A549 (cell line): Measurements from ENCODE around the gene MTHFD2L.

Source experiments
- ESRRA ChIP-seq: fragments of 150-350 bp; IDR thresholded peaks from 2 replicates; pipeline ENCODE4 v1.6.1; 2014; ENCODE audit warnings: mild to moderate bottlenecking, low read length, borderline replicate concordance
- POLR2A ChIP-seq: IDR thresholded peaks from 2 replicates; pipeline ENCODE4 v1.6.1; 2012; ENCODE audit warnings: mild to moderate bottlenecking, low read length
- TF ChIP-seq, protein P1 (sequence below): fragments of >200 bp; sonication (Bioruptor Twin); formaldehyde crosslinking; IDR thresholded peaks from 3 replicates; pipeline ENCODE4 v1.5.1; 2016

DNA sequence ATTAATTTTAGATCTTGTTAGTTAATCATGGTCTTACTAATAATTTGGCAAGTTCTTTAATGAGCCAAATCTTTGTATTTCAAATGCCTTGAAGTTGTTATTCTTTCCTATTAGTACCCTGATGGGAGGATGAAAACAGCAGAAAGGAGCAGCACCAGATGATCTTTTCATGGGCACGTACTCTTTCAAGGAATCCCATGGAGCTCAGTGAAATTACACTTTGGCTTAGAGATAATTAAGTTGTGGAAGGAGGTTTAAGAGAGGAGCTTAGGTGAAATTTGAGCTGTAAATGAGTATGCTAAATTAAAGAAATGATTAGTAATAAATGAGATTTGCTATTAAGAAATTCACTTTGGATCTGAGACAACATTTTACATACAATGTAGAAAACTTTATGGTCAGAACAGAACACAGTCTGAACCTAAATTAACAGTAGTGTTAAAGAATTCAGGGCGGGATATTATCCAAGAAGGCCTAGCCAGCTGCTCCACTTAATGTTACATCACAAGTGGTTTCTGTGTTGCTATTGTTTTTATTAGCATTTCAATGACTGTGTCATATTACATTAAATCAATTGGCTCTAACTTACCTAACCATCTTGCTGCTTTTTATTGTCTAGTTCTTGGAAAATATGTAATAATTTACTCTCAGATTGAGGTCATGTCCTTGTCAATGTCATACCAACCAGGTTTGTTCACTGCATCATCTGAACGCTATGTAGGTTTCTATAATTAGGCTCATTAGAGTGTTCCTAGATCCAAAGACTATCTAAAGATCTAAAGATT is 3.9 kb downstream of the MTHFD2L start:
- TF ChIP-seq ESRRA (no peak), POLR2A (no peak)
- TF ChIP-seq, protein P1, sequence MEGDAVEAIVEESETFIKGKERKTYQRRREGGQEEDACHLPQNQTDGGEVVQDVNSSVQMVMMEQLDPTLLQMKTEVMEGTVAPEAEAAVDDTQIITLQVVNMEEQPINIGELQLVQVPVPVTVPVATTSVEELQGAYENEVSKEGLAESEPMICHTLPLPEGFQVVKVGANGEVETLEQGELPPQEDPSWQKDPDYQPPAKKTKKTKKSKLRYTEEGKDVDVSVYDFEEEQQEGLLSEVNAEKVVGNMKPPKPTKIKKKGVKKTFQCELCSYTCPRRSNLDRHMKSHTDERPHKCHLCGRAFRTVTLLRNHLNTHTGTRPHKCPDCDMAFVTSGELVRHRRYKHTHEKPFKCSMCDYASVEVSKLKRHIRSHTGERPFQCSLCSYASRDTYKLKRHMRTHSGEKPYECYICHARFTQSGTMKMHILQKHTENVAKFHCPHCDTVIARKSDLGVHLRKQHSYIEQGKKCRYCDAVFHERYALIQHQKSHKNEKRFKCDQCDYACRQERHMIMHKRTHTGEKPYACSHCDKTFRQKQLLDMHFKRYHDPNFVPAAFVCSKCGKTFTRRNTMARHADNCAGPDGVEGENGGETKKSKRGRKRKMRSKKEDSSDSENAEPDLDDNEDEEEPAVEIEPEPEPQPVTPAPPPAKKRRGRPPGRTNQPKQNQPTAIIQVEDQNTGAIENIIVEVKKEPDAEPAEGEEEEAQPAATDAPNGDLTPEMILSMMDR, result no peak
